ENCODE data around the gene KCNK3. TPM values are rescaled to one million over a fixed set of nuclear protein-coding genes. Genes with fewer than 3 reads are reported as not detected.

Gene KCNK3
- total and polyA plus RNA-seq, 2 of the 13 experiments (the other 11 are each of a cell fraction or from before 2014, with no cell fraction given), result not detected

DNA sequence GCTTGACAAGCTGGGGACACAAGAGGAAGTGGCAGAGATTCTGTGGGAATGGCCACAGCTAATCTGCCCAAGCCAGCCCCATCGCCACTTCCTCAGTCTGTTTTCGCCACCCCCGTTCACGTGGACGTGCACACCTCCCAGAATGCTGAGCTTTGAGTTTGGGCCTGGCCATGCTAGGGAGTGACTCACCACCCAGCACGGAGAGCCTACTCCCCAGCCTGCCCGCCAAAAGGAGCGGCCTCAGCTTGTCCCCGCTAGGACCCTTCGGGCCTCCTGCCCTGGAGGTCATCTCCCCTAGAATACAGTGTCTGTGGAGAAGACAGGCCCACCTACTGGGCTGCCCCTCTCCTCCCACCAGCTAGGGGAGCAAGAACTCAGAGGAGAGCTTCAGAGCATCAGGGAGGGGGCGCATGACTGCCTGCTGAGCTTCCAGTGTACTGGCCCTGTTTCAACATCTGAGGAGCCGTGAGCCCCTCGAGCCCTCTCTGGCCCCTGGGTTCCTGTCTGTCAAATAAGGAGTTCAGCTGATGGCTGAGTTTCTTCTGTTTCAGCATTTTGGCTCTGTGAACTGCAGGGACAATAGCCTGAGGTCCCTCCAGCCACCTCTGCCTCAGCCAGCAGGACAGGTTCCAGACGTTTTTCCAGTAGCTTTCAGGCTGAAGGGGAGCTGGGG lies 76.7 kb downstream of the KCNK3 start (continued):
- TF ChIP-seq, protein P1, sequence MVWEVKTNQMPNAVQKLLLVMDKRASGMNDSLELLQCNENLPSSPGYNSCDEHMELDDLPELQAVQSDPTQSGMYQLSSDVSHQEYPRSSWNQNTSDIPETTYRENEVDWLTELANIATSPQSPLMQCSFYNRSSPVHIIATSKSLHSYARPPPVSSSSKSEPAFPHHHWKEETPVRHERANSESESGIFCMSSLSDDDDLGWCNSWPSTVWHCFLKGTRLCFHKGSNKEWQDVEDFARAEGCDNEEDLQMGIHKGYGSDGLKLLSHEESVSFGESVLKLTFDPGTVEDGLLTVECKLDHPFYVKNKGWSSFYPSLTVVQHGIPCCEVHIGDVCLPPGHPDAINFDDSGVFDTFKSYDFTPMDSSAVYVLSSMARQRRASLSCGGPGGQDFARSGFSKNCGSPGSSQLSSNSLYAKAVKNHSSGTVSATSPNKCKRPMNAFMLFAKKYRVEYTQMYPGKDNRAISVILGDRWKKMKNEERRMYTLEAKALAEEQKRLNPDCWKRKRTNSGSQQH (CRISPR knock-in tag; IDR thresholded peaks at IDR 0.05; ENCODE audit: low read depth), result no peak
- TF ChIP-seq, protein P2, sequence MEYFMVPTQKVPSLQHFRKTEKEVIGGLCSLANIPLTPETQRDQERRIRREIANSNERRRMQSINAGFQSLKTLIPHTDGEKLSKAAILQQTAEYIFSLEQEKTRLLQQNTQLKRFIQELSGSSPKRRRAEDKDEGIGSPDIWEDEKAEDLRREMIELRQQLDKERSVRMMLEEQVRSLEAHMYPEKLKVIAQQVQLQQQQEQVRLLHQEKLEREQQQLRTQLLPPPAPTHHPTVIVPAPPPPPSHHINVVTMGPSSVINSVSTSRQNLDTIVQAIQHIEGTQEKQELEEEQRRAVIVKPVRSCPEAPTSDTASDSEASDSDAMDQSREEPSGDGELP (IDR thresholded peaks at IDR 0.05; ENCODE audit: borderline replicate concordance, low read depth), result no peak
- TF ChIP-seq ZNF260 (CRISPR knock-in tag; IDR thresholded peaks at IDR 0.05; ENCODE audit: borderline replicate concordance, low read depth) (no peak), SOX13 (IDR thresholded peaks at IDR 0.05) (no peak), SOX13 (CRISPR knock-in tag; conservative IDR thresholded peaks at IDR 0.05 in 1 of 2, IDR thresholded peaks at IDR 0.05 in 1 of 2) (no peak), GATAD1 (CRISPR knock-in tag; IDR thresholded peaks at IDR 0.05) (no peak)
- TF ChIP-seq, protein P3, sequence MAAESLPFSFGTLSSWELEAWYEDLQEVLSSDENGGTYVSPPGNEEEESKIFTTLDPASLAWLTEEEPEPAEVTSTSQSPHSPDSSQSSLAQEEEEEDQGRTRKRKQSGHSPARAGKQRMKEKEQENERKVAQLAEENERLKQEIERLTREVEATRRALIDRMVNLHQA (CRISPR knock-in tag; IDR thresholded peaks at IDR 0.05), result no peak
- TF ChIP-seq, protein P4, sequence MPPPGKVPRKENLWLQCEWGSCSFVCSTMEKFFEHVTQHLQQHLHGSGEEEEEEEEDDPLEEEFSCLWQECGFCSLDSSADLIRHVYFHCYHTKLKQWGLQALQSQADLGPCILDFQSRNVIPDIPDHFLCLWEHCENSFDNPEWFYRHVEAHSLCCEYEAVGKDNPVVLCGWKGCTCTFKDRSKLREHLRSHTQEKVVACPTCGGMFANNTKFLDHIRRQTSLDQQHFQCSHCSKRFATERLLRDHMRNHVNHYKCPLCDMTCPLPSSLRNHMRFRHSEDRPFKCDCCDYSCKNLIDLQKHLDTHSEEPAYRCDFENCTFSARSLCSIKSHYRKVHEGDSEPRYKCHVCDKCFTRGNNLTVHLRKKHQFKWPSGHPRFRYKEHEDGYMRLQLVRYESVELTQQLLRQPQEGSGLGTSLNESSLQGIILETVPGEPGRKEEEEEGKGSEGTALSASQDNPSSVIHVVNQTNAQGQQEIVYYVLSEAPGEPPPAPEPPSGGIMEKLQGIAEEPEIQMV (CRISPR knock-in tag; IDR thresholded peaks at IDR 0.05; ENCODE audit: low read depth), result no peak
- TF ChIP-seq, protein P5, sequence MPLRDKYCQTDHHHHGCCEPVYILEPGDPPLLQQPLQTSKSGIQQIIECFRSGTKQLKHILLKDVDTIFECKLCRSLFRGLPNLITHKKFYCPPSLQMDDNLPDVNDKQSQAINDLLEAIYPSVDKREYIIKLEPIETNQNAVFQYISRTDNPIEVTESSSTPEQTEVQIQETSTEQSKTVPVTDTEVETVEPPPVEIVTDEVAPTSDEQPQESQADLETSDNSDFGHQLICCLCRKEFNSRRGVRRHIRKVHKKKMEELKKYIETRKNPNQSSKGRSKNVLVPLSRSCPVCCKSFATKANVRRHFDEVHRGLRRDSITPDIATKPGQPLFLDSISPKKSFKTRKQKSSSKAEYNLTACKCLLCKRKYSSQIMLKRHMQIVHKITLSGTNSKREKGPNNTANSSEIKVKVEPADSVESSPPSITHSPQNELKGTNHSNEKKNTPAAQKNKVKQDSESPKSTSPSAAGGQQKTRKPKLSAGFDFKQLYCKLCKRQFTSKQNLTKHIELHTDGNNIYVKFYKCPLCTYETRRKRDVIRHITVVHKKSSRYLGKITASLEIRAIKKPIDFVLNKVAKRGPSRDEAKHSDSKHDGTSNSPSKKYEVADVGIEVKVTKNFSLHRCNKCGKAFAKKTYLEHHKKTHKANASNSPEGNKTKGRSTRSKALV (CRISPR knock-in tag; IDR thresholded peaks at IDR 0.05), result no peak
- TF ChIP-seq, protein P6, sequence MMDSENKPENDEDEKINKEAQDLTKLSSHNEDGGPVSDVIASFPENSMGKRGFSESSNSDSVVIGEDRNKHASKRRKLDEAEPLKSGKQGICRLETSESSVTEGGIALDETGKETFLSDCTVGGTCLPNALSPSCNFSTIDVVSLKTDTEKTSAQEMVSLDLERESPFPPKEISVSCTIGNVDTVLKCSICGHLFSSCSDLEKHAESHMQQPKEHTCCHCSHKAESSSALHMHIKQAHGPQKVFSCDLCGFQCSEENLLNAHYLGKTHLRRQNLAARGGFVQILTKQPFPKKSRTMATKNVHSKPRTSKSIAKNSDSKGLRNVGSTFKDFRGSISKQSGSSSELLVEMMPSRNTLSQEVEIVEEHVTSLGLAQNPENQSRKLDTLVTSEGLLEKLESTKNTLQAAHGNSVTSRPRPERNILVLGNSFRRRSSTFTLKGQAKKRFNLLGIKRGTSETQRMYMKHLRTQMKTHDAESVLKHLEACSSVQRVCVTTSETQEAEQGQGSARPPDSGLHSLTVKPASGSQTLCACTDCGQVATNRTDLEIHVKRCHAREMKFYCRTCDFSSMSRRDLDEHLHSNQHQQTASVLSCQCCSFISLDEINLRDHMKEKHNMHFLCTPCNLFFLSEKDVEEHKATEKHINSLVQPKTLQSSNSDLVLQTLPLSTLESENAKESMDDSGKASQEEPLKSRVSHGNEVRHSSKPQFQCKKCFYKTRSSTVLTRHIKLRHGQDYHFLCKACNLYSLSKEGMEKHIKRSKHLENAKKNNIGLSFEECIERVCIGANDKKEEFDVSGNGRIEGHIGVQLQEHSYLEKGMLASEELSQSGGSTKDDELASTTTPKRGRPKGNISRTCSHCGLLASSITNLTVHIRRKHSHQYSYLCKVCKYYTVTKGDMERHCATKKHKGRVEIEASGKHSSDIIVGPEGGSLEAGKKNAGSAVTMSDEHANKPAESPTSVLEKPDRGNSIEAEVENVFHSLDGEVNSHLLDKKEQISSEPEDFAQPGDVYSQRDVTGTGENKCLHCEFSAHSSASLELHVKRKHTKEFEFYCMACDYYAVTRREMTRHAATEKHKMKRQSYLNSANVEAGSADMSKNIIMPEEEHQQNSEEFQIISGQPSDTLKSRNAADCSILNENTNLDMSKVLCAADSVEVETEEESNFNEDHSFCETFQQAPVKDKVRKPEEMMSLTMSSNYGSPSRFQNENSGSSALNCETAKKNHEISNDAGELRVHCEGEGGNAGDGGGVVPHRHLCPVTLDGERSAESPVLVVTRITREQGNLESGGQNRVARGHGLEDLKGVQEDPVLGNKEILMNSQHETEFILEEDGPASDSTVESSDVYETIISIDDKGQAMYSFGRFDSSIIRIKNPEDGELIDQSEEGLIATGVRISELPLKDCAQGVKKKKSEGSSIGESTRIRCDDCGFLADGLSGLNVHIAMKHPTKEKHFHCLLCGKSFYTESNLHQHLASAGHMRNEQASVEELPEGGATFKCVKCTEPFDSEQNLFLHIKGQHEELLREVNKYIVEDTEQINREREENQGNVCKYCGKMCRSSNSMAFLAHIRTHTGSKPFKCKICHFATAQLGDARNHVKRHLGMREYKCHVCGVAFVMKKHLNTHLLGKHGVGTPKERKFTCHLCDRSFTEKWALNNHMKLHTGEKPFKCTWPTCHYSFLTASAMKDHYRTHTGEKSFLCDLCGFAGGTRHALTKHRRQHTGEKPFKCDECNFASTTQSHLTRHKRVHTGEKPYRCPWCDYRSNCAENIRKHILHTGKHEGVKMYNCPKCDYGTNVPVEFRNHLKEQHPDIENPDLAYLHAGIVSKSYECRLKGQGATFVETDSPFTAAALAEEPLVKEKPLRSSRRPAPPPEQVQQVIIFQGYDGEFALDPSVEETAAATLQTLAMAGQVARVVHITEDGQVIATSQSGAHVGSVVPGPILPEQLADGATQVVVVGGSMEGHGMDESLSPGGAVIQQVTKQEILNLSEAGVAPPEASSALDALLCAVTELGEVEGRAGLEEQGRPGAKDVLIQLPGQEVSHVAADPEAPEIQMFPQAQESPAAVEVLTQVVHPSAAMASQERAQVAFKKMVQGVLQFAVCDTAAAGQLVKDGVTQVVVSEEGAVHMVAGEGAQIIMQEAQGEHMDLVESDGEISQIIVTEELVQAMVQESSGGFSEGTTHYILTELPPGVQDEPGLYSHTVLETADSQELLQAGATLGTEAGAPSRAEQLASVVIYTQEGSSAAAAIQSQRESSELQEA (CRISPR knock-in tag; IDR thresholded peaks at IDR 0.05; ENCODE audit: not compliant biosample characterization), result no peak
- TF ChIP-seq, protein P7, sequence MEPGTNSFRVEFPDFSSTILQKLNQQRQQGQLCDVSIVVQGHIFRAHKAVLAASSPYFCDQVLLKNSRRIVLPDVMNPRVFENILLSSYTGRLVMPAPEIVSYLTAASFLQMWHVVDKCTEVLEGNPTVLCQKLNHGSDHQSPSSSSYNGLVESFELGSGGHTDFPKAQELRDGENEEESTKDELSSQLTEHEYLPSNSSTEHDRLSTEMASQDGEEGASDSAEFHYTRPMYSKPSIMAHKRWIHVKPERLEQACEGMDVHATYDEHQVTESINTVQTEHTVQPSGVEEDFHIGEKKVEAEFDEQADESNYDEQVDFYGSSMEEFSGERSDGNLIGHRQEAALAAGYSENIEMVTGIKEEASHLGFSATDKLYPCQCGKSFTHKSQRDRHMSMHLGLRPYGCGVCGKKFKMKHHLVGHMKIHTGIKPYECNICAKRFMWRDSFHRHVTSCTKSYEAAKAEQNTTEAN (CRISPR knock-in tag; conservative IDR thresholded peaks at IDR 0.05), result no peak

All from HepG2 (cell line).